A673 (cell line): Measurements from ENCODE around the gene NFKBIE.

Experiments
- CTCF ChIP-seq: fragments of 300-800, 200-600 bp; sonication (generic); conservative IDR thresholded peaks from 2 replicates; pipeline ENCODE4 v1.5.1; 2017; ENCODE audit warnings: low read depth, mild to moderate bottlenecking, antibody characterized with exemption, low read length, moderate library complexity, mixed read lengths
- EZH2 ChIP-seq: fragments of 200-600 bp; sonication (generic); IDR thresholded peaks from 2 replicates; pipeline ENCODE4 v1.6.1; 2017; ENCODE audit warnings: borderline replicate concordance, low read depth, mild to moderate bottlenecking, mixed read lengths, antibody characterized with exemption, low read length; ENCODE audit not compliant: poor library complexity, severe bottlenecking

GRCh38 chr6:44243345-44243744, 22.0 kb downstream of the NFKBIE start:
- TF ChIP-seq CTCF (no peak), EZH2 (no peak)
